Activated naive CD4-positive, alpha-beta T cell treated with Interleukin-2 at 50 U/mL for 16 hours (primary cell): ENCODE data around the gene KRTAP10-2.
"Not testable (repeated sequence)": the region's sequence is repeated elsewhere in the genome, so short reads cannot be mapped to it uniquely, and the experiment has no call there.

Experiments
- DNase-seq: peaks from one replicate; pipeline ENCODE4 v3.0.0-alpha.2; 2020

The KRTAP10-2 gene

DNA sequence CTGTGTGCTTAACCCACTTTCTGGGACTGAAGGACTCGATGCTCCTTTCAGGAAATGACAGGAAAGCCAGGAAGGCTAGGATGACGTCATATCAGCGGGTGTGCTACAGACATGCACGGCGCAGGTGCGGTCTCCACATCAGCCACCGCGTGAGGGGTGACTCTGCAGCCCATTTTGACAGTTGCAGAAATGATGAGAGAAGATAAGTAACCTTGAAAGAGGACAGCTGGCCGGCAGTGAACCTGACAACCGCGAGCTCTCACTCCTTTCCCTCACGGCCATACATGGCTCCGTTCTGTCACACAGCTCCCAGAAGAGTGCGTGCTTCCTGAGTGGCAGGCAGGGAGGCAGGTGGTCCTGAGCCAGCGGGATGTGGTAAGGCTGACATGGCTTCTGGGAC lies 30.8 kb upstream of the KRTAP10-2 start:
- DNase-seq, result no peak

DNA sequence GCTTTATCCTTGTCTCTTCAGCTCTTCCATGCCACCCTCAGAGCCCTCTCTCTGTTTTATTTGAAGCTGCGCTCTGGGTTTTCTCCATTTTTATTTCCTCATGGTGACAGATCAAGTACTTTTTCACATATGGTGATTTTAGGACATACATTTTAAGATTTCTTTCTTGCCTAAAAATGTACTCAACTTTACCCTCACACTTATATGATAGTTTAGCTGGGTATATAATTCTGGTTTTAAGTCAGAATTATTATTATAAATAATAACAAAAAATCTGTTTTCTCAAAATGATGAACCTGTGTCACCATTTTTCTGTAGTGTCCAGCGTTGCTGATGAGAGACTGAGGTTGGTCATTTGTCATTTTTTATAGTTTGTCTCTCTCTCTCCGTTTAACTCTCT lies 29.9 kb upstream of the KRTAP10-2 start:
- no peak for DNase-seq

DNA sequence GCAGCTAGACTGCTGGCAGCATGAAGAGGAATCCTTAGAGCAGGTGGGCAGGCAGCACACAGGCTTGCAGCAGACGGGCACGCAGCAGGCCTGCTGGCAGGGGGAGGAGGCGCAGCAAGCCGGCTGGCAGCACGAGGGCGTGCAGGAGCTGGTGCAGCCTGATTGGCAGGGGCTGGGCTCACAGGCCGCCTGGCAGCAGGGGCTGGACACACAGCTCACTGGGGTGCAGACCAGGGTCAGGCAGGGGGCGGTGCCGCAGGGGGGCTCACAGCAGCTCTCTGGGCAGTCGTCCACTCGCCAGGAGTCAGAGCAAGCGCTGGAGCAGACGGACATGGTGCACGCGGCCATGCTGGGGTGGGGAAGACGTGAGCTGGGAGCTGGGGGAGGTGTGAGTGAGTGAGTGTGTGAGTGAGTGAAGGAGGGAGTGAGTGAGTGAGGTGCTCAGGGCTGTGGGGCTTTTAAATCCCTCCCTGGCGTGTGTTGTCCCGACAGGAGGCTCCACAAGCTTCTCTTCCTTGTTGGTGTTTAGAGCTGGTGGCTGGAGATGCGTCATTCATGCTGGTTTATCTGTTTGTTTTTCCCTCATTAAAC lies 29.0 kb upstream of the KRTAP10-2 start, which contains the start of gene KRTAP10-5:
TSS of gene KRTAP10-5 (minus strand) at position 374 of the 591 bp plus-strand sequence. CDS start at position 348, 26 bp downstream.
- DNase-seq, result not testable (repeated sequence)

GRCh38 chr21:44579833-44580144 lies 28.5 kb upstream of the KRTAP10-2 start:
- no peak for DNase-seq

DNA sequence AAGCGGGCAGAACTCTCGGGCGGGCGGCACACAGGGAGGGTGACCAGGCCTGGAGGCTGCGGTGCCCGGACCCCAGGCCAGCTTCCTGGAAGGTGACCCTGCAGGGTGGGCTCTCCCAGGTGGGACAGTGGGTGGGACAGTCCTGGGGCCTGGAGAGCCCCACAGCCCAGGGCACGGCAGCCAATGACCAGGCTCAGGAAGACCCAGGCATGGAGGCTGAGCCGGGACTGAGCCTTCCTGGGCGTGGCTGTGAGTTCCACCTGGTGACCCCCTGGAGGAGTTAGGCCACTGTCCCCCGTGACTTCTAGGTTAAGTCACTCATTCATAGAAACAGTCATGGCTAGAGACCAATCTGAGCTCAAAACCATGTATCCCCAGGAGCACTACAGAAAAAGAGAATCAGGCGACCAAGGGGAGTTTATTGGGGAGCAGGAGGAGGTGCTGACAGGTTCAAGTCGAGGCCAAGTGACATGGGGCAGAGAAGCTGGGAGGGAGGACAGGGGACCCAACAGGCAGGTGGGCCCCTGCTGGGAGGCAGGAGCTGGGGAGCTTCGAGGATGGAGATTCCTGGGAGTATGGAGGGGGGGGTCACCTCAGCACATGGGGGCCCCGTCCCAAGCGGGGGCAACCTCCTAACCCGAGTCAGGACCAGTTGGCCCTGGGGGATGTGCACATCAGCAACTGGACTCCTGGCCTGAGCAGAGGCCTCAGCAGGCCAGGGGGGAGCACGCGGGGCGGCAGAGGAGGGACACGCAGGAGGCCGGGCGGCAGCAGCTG lies 27.9 kb upstream of the KRTAP10-2 start:
- no peak for DNase-seq

GRCh38 chr21:44578371-44579055 lies 27.2 kb upstream of the KRTAP10-2 start:
- DNase-seq, result no peak

DNA sequence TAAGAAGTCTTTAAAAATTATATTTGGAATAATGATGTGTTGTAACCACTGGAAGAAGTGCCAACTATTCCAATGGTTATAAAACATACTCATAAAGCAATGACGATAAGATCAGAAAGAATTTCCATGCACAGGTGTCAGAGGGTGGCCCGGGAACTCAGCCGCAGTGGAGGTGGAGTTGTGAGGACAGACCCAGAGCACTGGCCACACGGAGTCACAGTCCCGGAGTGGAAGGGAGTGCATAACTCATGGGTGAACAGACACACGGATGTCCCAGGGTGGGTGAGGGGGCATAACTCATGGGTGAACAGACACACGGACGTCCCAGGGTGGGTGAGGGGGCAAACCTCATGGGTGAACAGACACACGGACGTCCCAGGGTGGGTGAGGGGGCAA lies 24.7 kb upstream of the KRTAP10-2 start:
- no peak for DNase-seq

- no peak for DNase-seq
Observed at GRCh38 chr21:44575307-44576024, 24.2 kb upstream of the KRTAP10-2 start.

DNA sequence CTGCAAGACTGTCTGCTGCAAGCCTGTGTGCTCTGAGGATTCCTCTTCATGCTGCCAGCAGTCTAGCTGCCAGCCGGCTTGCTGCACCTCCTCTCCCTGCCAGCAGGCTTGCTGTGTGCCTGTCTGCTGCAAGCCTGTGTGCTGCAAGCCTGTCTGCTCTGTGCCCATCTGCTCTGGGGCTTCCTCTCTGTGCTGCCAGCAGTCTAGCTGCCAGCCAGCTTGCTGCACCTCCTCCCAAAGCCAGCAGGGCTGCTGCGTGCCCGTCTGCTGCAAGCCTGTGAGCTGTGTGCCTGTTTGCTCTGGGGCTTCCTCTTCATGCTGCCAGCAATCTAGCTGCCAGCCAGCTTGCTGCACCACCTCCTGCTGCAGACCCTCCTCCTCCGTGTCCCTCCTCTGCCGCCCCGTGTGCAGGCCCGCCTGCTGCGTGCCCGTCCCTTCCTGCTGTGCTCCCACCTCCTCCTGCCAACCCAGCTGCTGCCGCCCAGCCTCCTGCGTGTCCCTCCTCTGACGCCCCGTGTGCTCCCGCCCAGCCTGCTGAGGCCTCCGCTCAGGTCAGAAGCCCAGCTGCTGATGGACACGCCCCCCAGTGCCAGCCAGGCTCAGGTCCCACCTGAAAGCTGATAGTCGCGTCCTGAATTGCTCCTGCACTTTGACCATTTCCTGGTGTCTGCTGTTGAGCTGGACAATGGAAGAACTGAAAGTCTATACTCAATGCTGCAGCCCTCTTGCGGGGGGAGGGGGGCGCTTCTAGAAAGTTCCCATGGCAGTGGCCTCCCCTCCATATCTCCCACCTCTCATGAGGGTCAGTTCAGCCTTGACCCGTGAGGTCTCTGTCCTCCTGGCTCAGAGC lies 23.4 kb upstream of the KRTAP10-2 start:
- no peak for DNase-seq

DNA sequence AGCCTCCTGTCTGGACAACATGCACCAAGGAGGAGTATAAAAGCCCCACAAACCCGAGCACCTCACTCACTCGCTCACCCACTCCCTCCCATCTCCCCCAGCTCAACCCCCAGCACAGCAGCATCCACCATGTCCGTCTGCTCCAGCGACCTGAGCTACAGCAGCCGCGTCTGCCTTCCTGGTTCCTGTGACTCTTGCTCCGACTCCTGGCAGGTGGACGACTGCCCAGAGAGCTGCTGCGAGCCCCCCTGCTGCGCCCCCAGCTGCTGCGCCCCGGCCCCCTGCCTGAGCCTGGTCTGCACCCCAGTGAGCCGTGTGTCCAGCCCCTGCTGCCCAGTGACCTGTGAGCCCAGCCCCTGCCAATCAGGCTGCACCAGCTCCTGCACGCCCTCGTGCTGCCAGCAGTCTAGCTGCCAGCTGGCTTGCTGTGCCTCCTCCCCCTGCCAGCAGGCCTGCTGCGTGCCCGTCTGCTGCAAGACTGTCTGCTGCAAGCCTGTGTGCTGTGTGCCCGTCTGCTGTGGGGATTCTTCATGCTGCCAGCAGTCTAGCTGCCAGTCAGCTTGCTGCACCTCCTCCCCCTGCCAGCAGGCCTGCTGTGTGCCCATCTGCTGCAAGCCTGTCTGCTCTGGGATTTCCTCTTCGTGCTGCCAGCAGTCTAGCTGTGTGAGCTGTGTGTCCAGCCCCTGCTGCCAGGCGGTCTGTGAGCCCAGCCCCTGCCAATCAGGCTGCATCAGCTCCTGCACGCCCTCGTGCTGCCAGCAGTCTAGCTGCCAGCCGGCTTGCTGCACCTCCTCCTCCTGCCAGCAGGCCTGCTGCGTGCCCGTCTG lies 22.5 kb upstream of the KRTAP10-2 start, which contains the start of gene KRTAP10-4:
TSS of gene KRTAP10-4 (plus strand) at position 100 of the 827 bp plus-strand sequence. CDS start at position 130, 30 bp downstream.
- DNase-seq, result not testable (repeated sequence)

- no peak for DNase-seq
Observed at GRCh38 chr21:44572959-44573583, 21.8 kb upstream of the KRTAP10-2 start.

- DNase-seq, result no peak
Observed at GRCh38 chr21:44571844-44572782, 20.8 kb upstream of the KRTAP10-2 start.

DNA sequence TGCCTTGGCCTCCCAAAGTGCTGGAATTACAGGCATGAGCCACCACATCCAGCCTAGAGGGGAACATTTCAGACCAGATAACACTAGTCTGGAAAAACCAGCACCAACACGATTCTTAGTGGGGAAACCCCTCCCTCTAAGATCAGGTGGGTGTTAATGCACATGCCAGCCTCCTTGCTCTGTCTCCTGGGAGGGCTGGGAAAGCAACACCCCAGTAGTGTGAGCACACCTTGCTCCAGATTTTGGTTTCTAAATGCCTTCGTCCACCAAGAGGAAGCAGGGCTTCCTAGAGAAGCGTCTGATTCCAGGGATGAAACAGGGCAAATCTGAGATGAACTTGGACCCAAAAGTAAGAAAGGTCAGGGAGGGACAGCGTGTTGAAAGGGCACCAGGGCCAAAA lies 20.0 kb upstream of the KRTAP10-2 start:
- DNase-seq, result no peak

- no peak for DNase-seq
Observed at GRCh38 chr21:44569861-44570517, 18.7 kb upstream of the KRTAP10-2 start.

DNA sequence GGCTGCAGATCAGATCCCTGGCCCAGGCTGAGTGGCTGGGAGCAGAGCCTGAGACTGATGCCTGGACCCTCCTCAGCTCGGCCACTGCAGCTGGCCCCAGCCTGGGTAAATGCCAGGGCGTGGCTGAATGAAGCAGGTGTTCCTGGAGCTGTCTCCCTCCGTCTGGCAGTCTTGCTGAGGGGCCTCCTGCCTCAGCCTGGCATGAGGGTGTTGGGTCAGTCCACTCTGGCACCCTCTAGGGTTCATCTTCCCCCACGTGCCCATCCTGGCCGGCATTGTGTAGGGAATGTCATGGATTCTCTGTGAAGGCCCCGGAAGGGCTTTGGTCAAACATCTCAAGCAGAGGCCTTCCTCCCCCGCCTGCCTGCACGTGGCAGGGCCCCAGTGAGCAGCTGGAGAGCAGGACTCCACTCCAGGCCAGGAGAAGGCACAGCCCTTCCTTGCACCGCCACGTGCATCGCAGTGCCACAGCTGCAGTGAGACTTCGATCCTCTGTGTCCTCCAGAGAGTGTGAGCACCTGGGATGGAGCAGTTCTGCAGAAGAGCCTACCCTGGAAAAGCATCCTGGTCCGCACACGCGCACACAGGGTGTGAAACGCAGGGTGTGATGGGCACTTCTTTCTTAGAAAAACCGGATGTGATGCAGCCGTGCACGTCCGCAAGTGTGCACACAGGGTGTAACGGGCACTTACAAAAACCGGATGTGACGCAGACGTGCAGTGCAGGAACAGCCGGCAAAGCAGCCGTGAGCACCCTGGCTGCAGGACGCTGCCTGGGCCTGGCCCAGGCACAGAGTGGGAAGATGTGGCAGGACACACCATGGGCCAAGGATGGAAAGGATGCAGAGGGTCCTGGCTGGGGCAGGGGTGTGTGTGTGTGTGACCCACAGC lies 17.6 kb upstream of the KRTAP10-2 start:
- DNase-seq, result no peak

DNA sequence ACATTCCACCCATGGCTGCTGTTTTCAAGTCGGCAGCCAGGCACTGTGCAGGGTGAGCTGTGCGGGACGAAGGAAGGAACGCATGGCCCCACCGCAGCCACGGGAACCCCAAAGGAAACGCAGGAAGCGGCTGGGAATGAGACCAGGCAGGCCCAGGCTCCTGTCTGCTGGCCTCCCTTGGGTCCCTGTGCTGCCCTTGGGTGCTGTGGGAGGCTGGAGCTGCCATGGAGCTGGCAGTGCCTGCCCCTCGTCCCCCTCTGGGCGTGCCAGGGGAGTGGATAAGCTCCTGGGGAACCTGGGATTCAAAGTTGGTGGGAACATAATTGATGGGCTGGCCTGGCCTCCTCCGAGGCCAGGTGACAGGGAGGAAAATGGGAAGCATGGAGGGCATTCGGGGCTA lies 17.0 kb upstream of the KRTAP10-2 start:
- DNase-seq, result no peak

- DNase-seq, result no peak
Observed at GRCh38 chr21:44567481-44568171, 16.3 kb upstream of the KRTAP10-2 start.
